ENCODE measurements around the gene PEX7.
"Not testable (repeated sequence)": the region's sequence is repeated elsewhere in the genome, so short reads cannot be mapped to it uniquely, and the experiment has no call there.

PEX7 gene

GRCh38 chr6:136918706-136919105, 96.3 kb downstream of the PEX7 start:
- no peak for DNase-seq

GRCh38 chr6:136920216-136920615, 97.8 kb downstream of the PEX7 start:
- no peak for DNase-seq

GRCh38 chr6:136920671-136921380, 98.4 kb downstream of the PEX7 start:
- peak; percentile 12 for DNase-seq

GRCh38 chr6:136921381-136921935, 99.1 kb downstream of the PEX7 start:
- no peak for DNase-seq

DNA sequence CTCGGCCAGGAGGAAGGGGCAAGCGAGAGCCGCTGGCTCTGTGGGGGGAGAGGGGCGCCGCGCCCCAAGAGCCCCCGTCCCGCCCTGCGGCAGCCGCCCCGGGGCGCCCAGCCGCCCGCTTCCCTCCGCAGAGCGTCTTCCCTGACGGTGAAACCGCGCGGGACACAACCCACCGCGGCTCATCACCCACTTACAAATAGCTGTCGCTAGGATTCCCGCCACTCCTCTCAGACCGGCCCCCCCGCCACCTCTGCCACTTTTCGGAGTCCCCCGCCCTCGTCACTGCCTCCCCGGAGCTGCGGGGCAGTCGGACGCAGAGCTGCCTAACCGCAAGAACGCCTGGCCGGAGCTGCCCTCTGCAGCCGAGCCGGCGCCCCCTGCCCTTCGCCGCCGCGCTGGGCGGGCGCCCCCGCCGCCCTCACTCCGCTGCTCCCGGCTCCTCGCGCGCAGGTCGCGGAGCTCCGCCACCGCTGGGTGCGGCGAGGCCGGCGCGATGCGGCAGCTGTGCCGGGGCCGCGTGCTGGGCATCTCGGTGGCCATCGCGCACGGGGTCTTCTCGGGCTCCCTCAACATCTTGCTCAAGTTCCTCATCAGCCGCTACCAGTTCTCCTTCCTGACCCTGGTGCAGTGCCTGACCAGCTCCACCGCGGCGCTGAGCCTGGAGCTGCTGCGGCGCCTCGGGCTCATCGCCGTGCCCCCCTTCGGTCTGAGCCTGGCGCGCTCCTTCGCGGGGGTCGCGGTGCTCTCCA, 99.7 kb downstream of the PEX7 start, which contains the start of gene SLC35D3:
Gene SLC35D3, plus strand, starts transcription at position 366 of the 749 bp plus-strand sequence. Its CDS starts 128 bp downstream, at position 494.
- no peak for DNase-seq

GRCh38 chr6:136922685-136923006, 100.3 kb downstream of the PEX7 start:
- DNase-seq = no peak

- no peak for DNase-seq
Measured at GRCh38 chr6:136923116-136923953, 100.9 kb downstream of the PEX7 start.

GRCh38 chr6:136923954-136924673, 101.7 kb downstream of the PEX7 start:
- DNase-seq = no peak

DNA sequence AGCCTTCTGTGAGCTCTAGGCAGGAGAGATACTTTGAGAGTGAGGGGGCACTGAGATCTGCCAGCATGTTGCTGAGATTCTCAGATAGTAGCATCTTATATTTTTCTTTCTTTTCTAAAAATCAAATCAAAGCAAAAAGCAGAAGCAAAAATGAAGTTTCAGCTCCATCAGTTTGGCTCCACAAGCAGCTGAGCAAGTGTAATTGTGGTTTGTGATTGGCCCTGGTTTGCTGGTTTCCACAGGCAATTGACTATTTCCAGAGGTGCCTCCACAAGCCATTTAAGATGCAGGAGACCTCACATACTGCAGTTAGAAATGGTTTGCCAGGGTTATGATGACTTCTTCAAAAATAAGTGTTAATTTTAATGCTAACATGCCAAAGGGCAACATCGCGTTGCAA, 104.0 kb downstream of the PEX7 start:
- DNase-seq = no peak

- DNase-seq = no peak
Measured at GRCh38 chr6:136927292-136927691, 104.9 kb downstream of the PEX7 start.

DNA sequence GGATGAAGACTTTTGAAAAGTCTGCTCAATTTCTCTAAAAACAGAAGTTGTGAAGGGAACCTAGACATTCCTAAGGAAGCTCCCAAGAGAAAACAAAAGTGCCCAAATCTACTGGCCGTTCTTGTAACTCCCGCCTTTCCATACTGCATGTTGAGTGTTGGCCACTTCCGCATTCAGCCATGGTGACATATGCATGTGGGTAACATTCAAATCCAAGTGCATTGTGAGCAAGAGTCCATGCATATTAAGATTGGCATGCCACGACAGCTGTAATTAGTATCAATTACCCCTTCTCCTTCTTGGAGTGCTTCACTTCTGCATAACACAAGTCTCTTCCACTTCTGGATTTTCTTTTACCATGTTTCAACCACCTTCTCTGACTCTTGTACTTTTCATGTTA, 108.1 kb downstream of the PEX7 start:
- no peak for DNase-seq

DNA sequence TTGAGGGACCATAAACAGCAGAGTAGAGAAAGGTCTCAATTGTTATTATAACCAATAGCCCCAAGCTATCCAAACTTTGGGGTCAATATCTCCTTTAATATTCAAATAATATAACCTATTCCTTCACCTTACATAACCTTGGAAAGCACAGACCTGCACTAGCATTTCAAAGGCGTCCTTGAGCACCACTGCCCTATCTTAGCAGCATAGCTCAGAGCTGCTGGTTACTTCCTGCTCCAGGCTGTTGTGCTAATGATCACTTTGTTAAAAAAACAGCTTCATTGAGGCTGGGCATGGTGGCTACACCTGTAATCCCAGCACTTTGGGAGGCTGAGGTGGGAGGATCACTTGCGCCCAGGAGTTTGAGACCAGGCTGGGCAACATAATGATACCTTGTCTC, 110.2 kb downstream of the PEX7 start:
- no peak for DNase-seq

GRCh38 chr6:136945072-136945471, 122.7 kb downstream of the PEX7 start:
- DNase-seq = no peak

DNA sequence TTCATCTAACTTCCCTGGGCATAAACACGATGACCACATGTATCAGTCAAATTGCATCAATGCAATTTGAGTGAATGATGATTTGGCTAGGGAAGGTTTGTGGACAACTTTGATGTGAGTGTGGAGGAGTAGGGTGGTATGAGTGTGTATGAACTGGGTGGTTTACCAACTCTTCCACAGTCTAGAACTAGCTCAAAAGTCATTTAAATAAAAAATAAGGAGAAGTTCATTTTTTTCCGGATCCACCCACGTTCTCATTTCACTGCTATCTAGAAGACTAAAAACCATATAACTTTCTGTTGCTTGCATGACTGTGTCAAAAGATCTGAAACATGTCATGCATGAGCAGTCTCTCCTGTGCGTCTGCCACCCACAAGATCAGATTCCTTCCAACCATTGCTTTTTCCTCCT, 123.3 kb downstream of the PEX7 start:
- DNase-seq = no peak

- no peak for DNase-seq
Measured at GRCh38 chr6:136947037-136947436, 124.6 kb downstream of the PEX7 start.

GRCh38 chr6:136949957-136950356, 127.6 kb downstream of the PEX7 start:
- not testable (repeated sequence) for DNase-seq

GRCh38 chr6:136950436-136951126, 128.2 kb downstream of the PEX7 start:
- no peak for DNase-seq

GRCh38 chr6:136952714-136953260, 130.4 kb downstream of the PEX7 start:
- no peak for DNase-seq

- no peak for DNase-seq
Measured at GRCh38 chr6:136955123-136955522, 132.7 kb downstream of the PEX7 start.

DNA sequence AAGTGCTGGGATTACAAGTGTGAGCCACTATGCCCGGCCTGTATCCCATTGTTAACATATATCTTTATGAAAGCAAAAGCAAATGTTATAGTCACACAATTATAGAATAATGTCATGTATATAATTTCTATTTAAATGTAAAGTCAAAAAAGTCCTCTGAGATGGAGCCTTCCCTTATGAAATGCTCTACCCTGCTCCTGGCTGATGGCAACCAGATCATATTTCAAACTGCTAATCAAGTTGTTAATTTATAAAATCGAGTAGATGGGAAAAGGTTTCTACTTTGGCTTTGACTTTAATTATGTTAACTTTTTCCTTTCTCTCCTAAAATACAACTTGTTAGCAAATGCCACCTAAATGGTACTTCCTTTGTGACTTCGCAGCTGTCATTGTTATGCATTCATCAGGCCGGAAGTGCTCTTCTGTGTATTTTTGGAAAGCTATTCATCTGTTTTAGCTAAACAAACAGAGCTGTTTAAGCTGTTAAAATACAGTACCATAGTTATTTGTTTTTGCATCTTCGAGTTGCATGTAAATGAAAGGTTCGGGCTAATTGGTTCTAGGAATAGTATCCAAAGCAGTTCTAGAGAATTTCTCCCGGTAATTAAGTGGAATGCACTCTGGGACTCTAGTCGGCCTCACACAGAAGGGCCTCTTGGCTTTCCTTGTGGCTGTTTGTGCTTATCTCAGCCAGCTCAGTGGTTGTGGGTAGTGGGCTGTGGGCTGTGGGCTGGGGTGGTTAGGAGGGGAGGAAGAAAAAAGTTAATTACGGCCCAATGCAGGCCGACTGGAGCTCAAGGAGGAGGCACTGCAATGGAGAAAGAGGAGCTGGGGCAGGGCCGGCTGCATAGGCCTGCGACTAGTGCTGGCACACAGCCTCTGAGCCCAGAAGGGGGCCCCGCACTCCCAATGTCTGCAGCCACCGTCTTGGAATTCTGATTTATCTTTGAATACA, 134.5 kb downstream of the PEX7 start:
- DNase-seq = no peak

Data from stimulated activated CD4-positive, alpha-beta T cell treated with anti-CD3 and anti-CD28 coated beads, Interleukin-4, amount 100 ng/mL, for 24 hours (primary cell).